Colonic mucosa (tissue), 4 donors: ENCODE results near the gene DNMT3B. TPM values are rescaled to one million over a fixed set of nuclear protein-coding genes. Genes with fewer than 3 reads are reported as not detected.

ENCODE experiments used
- DNase-seq: peaks from one replicate; pipeline ENCODE4 v3.0.0-alpha.2; 2020
- H3K27ac ChIP-seq: fragments of 200-600 bp; one replicate; pipeline ENCODE4 v1.8.0; 2021
- H3K27me3 ChIP-seq: fragments of 200-600 bp; one replicate; pipeline ENCODE4 v1.8.0; 2021
- H3K36me3 ChIP-seq: fragments of 200-600 bp; one replicate; pipeline ENCODE4 v1.8.0; 2021
- H3K4me1 ChIP-seq: fragments of 200-600 bp; one replicate; pipeline ENCODE4 v1.8.0; 2021; ENCODE audit warnings: mild to moderate bottlenecking
- H3K4me3 ChIP-seq: fragments of 200-600 bp; one replicate; pipeline ENCODE4 v1.8.0; 2021
- H3K9ac ChIP-seq, 2 donors: one replicate each; pipeline ENCODE4 v1.7.0; 2013; ENCODE audit warnings: control low read depth in 2 of 2, low read depth in 2 of 2, low read length in 2 of 2
- H3K9me3 ChIP-seq: fragments of 200-600 bp; one replicate; pipeline ENCODE4 v1.8.0; 2021
- intact Hi-C: fragments of 100-400 bp; cut with DNase I; formaldehyde crosslinking; loops from one replicate; pipeline ENCODE4 v1.14.1; 2022
- total RNA-seq, 2 donors: library from RNA; stranded (reverse); fragmentation: NEBNext Ultra II Directional in 1 of 2; extraction: Animal tissue kit (Norgen Biotek cat#: 25700) in 1 of 2; gene quantifications; one replicate each; pipeline ENCODE4 v1.2.1, GENCODE V29; 2021
- TF ChIP-seq, protein P1 (sequence below): fragments of 200-600 bp; IDR thresholded peaks from one replicate; pipeline ENCODE4 v1.8.0; 2022; ENCODE audit warnings: antibody characterized with exemption, mild to moderate bottlenecking
- donor health status: healthy.
- donor health status: DM: no; HTN: no; CAD: no.
- donor health status: DM: no; HTN: no; CAD: no.

Gene DNMT3B
- total RNA-seq, 2 donors from 2014 or later = 0.80 to 3.3 TPM

DNA sequence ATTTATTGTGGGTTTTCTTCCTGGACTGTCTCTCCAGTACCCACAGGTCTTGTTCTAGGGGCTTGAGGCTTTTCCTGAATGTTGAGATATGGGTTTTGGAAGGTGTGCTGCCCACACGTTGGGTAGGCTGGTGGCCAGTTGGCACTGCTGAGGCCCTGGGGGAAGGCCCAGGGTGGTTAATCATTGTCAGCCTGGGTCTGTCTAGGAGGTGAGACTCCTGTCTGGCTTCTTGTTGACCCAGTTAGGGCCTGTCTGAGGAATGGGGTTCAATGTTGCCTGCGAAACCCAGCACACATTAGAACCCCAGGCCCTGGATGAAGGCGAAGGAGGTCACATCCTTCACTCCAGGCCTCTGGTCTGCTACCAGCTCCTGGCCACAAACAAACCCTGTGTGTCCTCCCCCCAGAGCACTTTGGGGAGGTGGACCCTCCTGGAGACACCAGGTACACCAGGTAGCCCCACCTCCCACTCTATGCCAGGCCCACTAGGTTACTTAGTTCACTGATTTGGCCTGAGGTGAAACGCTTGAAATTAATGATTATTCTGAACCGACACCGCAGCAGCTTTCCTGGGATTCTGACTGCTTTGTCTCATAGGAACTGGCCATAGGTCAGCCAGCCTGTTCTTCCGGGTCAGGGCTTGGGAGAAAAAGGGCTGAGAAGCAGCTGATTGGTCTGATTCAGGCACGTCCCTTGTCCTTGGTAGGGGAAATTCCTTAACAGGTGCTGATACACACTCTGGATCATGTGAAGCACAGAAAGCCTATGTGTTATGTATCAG, 15.2 kb downstream of the DNMT3B start:
- DNase-seq = no peak
- Histone ChIP-seq H3K4me1 (no peaks in the 10 kb centered on the region), H3K9me3 (no peaks in the 10 kb centered on the region), H3K9ac (peak overlapping the region in 1 of 2 donors; percentile 12), H3K27me3 (no peaks in the 10 kb centered on the region), H3K4me3 (no peak overlapping the region), H3K27ac (no peak overlapping the region), H3K36me3 (no peaks in the 10 kb centered on the region)
- TF ChIP-seq, protein P1, sequence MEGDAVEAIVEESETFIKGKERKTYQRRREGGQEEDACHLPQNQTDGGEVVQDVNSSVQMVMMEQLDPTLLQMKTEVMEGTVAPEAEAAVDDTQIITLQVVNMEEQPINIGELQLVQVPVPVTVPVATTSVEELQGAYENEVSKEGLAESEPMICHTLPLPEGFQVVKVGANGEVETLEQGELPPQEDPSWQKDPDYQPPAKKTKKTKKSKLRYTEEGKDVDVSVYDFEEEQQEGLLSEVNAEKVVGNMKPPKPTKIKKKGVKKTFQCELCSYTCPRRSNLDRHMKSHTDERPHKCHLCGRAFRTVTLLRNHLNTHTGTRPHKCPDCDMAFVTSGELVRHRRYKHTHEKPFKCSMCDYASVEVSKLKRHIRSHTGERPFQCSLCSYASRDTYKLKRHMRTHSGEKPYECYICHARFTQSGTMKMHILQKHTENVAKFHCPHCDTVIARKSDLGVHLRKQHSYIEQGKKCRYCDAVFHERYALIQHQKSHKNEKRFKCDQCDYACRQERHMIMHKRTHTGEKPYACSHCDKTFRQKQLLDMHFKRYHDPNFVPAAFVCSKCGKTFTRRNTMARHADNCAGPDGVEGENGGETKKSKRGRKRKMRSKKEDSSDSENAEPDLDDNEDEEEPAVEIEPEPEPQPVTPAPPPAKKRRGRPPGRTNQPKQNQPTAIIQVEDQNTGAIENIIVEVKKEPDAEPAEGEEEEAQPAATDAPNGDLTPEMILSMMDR = no peak
- intact Hi-C loops = loop anchor here (2.0 to 10.0 kb wide), 2 partner anchors 103 to 253 kb away; no protein-coding TSS in a partner anchor

DNA sequence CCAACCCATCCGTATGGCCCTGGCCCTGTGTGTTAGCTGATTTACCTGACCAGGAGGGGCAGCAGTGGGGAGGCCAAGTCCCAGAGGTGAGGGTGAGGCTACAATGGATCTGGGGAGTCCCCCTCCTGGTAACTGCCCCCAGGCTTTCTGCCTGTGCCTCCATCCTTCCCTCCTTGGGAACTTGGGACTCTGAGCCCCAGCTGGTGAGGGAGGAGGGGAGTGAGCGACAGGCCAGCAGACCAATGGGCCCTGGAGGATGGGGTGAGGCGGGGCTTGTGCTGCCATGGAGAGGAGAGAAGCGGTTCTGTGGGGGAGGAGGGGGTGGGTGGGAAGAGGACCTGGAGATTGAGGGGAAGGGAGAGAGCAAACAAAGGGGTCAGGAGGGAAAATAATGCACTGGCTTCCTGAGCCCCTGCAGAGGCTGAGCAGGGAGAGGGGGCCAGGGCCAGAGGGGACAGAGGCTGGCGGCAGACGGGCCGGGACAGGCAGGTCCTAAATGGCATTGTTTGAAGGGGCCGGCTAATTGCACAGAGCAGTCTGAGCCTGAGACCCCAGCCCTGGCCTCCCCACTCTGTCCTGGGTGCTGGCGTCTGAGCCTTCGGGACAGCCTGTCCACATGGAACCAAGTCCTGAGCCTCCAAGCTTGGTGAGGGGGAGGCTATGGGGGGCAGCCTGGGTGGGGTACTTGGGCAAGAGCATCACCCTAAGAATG, 17.5 kb downstream of the DNMT3B start:
- intact Hi-C loops = loop anchor here (10.0 kb wide), 1 partner anchor 255 kb away; no protein-coding TSS in a partner anchor
- TF ChIP-seq, protein P1 = no peak
- no peak for DNase-seq
- H3K4me1 ChIP-seq = no peaks in the 10 kb centered on the region
- no peak overlapping the region for H3K9ac ChIP-seq
- H3K36me3 ChIP-seq = no peaks in the 10 kb centered on the region
- H3K9me3 ChIP-seq = no peaks in the 10 kb centered on the region
- H3K27me3 ChIP-seq = no peaks in the 10 kb centered on the region
- no peak overlapping the region for H3K4me3 ChIP-seq
- H3K27ac ChIP-seq = no peak overlapping the region

DNA sequence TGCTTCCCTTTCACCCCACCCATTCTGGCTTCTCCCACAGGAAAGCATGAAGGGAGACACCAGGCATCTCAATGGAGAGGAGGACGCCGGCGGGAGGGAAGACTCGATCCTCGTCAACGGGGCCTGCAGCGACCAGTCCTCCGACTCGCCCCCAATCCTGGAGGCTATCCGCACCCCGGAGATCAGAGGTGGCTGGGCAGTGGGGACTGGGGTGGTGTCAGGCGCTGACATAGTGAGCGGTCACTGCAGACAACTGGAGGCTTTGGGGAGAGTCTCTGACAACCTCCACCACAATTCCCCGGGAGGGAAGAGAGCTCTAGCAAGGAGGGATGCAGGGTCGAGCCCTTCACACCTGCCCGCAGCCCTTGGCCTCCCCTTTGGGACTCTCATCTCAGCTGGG, 18.1 kb downstream of the DNMT3B start:
- no peak overlapping the region for H3K4me3 ChIP-seq

DNA sequence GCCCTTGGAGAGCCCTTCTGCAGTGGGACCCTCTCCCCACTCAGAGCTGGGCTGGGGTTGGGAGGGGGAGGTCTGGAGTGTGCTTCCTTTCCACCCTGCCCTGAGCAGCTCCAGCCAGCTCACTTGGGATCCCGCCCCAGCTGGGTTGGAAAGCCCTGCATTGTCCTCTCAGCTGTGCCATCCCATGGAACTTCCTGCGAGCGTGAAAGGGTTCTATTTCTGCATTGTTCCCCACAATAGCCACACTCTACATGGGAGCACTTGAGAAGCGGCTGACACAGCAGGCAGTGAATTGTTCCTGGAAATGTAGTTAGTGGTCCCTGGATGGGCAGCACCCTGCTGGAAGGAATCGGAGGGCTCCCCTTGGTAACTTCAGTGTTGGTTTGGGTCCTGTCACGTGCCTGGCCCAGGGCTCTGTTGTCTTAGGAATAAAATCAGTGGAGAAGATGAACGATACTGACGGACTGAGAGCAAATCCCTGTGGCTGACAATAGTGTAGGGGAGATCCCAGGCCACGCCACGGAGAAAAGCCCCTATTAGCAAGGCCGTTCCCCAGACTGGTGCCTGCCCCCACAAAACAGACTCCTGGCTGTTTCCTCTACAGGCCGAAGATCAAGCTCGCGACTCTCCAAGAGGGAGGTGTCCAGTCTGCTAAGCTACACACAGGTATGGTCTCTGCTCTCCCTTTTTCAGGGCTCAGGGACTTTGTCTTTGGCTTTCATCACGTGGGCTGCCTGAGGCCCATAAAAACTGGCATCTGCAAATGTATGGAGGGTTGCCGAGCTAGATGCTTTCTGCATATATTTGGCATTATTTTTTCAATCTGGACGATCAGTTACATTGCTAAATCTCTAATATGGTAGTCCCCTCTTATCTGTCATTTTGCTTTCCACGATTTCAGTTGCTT, 18.8 kb downstream of the DNMT3B start:
- DNase-seq = no peak
- H3K27me3 ChIP-seq = no peaks in the 10 kb centered on the region
- no peaks in the 10 kb centered on the region for H3K36me3 ChIP-seq
- TF ChIP-seq, protein P1 = no peak
- H3K27ac ChIP-seq = no peak overlapping the region
- no peak overlapping the region for H3K4me3 ChIP-seq
- intact Hi-C loops = no loop called here
- H3K9ac ChIP-seq = no peak overlapping the region
- no peaks in the 10 kb centered on the region for H3K9me3 ChIP-seq
- no peaks in the 10 kb centered on the region for H3K4me1 ChIP-seq

More for the DNA sequence above, 18.1 kb downstream of the DNMT3B start:
- intact Hi-C loops = no loop called here
- Histone ChIP-seq H3K9me3 (no peaks in the 10 kb centered on the region), H3K4me1 (no peaks in the 10 kb centered on the region), H3K27me3 (no peaks in the 10 kb centered on the region), H3K27ac (no peak overlapping the region), H3K9ac (no peak overlapping the region), H3K36me3 (no peaks in the 10 kb centered on the region)
- DNase-seq = no peak
- TF ChIP-seq, protein P1 = no peak
